Measurements from ENCODE around the gene CALM3. TPM values are rescaled to one million over a fixed set of nuclear protein-coding genes. Genes with fewer than 3 reads are reported as not detected.

The CALM3 gene
- total RNA-seq, 4 donors from 2014 or later: 112 to 189 (median 132) TPM

- no peak for DNase-seq (ENCODE audit: low spot score)
- ATAC-seq (ENCODE audit: low FRiP score): no peak
- TF ChIP-seq CTCF (IDR thresholded peaks at IDR 0.05): no peak
Observed at GRCh38 chr19:46571495-46571894, 29.6 kb upstream of the CALM3 start.

GRCh38 chr19:46573679-46574498 lies 27.2 kb upstream of the CALM3 start:
- no peak for ATAC-seq (ENCODE audit: low FRiP score)
- TF ChIP-seq CTCF (IDR thresholded peaks at IDR 0.05): no peak

GRCh38 chr19:46574533-46574932 lies 26.6 kb upstream of the CALM3 start:
- no peak for TF ChIP-seq CTCF (IDR thresholded peaks at IDR 0.05)
- ATAC-seq (ENCODE audit: low FRiP score): no peak
- DNase-seq (ENCODE audit: low spot score): no peak

More at GRCh38 chr19:46573679-46574498, 27.2 kb upstream of the CALM3 start:
- DNase-seq (ENCODE audit: low spot score): no peak

GRCh38 chr19:46578450-46578849 lies 22.7 kb upstream of the CALM3 start:
- ATAC-seq (ENCODE audit: low FRiP score) (no peak), DNase-seq (ENCODE audit: low spot score) (no peak)
- no peak for TF ChIP-seq CTCF (IDR thresholded peaks at IDR 0.05)

GRCh38 chr19:46579361-46579879 lies 21.7 kb upstream of the CALM3 start:
- DNase-seq (ENCODE audit: low spot score) (no peak), ATAC-seq (ENCODE audit: low FRiP score) (no peak)
- no peak for TF ChIP-seq CTCF (IDR thresholded peaks at IDR 0.05)

- no peak for TF ChIP-seq CTCF (IDR thresholded peaks at IDR 0.05)
- ATAC-seq (ENCODE audit: low FRiP score): no peak
Observed at GRCh38 chr19:46580247-46580646, 20.9 kb upstream of the CALM3 start.

GRCh38 chr19:46585539-46585938 lies 15.6 kb upstream of the CALM3 start:
- no peak for DNase-seq (ENCODE audit: low spot score)
- TF ChIP-seq CTCF (IDR thresholded peaks at IDR 0.05): no peak
- no peak for ATAC-seq (ENCODE audit: low FRiP score)

More at GRCh38 chr19:46580247-46580646, 20.9 kb upstream of the CALM3 start:
- DNase-seq (ENCODE audit: low spot score): no peak
